GM19023 (cell line): ENCODE data around the gene CLN6.
"Not testable (repeated sequence)": the region's sequence is repeated elsewhere in the genome, so short reads cannot be mapped to it uniquely, and the experiment has no call there.

Experiments used
- ATAC-seq: cut with Tn5 transposase; IDR thresholded peaks from one replicate; pipeline ENCODE4 v1.9.1; 2021; ENCODE audit warnings: mild to moderate bottlenecking, moderate library complexity; ENCODE audit not compliant: unreplicated experiment

CLN6 gene

GRCh38 chr15:68192117-68192516 is 37.4 kb downstream of the CLN6 start:
- no peak for ATAC-seq

GRCh38 chr15:68191555-68191954 is 38.0 kb downstream of the CLN6 start:
- ATAC-seq: no peak

GRCh38 chr15:68190048-68190447 is 39.5 kb downstream of the CLN6 start:
- no peak for ATAC-seq

GRCh38 chr15:68188647-68189046 is 40.9 kb downstream of the CLN6 start:
- ATAC-seq: no peak

GRCh38 chr15:68187559-68187958 is 42.0 kb downstream of the CLN6 start:
- ATAC-seq: no peak

GRCh38 chr15:68186671-68187397 is 42.7 kb downstream of the CLN6 start:
- no peak for ATAC-seq

GRCh38 chr15:68184616-68185480 is 44.7 kb downstream of the CLN6 start:
- ATAC-seq: no peak

GRCh38 chr15:68183616-68184315 is 45.8 kb downstream of the CLN6 start:
- no peak for ATAC-seq

- ATAC-seq: no peak
Observed at GRCh38 chr15:68177742-68178141, 51.8 kb downstream of the CLN6 start.

- ATAC-seq: no peak
Observed at GRCh38 chr15:68176601-68177000, 52.9 kb downstream of the CLN6 start.

- no peak for ATAC-seq
Observed at GRCh38 chr15:68175526-68175925, 54.0 kb downstream of the CLN6 start.

- no peak for ATAC-seq
Observed at GRCh38 chr15:68173119-68173518, 56.4 kb downstream of the CLN6 start.

- not testable (repeated sequence) for ATAC-seq
Observed at GRCh38 chr15:68172037-68172436, 57.5 kb downstream of the CLN6 start.

GRCh38 chr15:68166847-68167246 is 62.7 kb downstream of the CLN6 start:
- no peak for ATAC-seq

GRCh38 chr15:68163191-68163590 is 66.3 kb downstream of the CLN6 start:
- no peak for ATAC-seq

GRCh38 chr15:68158046-68158628 is 71.4 kb downstream of the CLN6 start:
- no peak for ATAC-seq

GRCh38 chr15:68157074-68157473 is 72.5 kb downstream of the CLN6 start:
- ATAC-seq: no peak
